Type B pancreatic cell (in vitro differentiated cells): ENCODE results near the gene ZNF672. TPM values are rescaled to one million over a fixed set of nuclear protein-coding genes. Genes with fewer than 3 reads are reported as not detected.
A peak's percentile ranks its signal among the peaks of the same experiment; 100 is the strongest.

Source experiments
- DNase-seq: peaks from one replicate; pipeline ENCODE4 v3.0.0; 2021; ENCODE audit warnings: mixed read lengths; ENCODE audit not compliant: unreplicated experiment; ENCODE audit errors: extremely low spot score
- H3K27ac Mint-ChIP-seq: 2 replicates; pipeline ENCODE4 v1.8.0; 2021; ENCODE audit warnings: mild to moderate bottlenecking, mixed read lengths
- H3K27me3 Mint-ChIP-seq: 2 replicates; pipeline ENCODE4 v1.8.0; 2021; ENCODE audit warnings: mixed read lengths
- H3K36me3 Mint-ChIP-seq: 2 replicates; pipeline ENCODE4 v1.8.0; 2021; ENCODE audit warnings: mixed read lengths
- H3K4me1 Mint-ChIP-seq: one replicate; pipeline ENCODE4 v1.8.0; 2021; ENCODE audit warnings: mixed read lengths; ENCODE audit not compliant: unreplicated experiment
- H3K4me3 Mint-ChIP-seq: 2 replicates; pipeline ENCODE4 v1.8.0; 2021; ENCODE audit warnings: mild to moderate bottlenecking, mixed read lengths
- H3K9me3 Mint-ChIP-seq: 2 replicates; pipeline ENCODE4 v1.8.0; 2021; ENCODE audit warnings: mixed read lengths
- CTCF ChIP-seq: fragments of 200-600 bp; sonication (generic); conservative IDR thresholded peaks from 2 replicates; pipeline ENCODE4 v1.5.0; 2021; ENCODE audit warnings: antibody characterized with exemption, mild to moderate bottlenecking
- total RNA-seq: library from RNA; stranded (reverse); gene quantifications from 2 replicates; pipeline ENCODE4 v1.2.1, GENCODE V29; 2021; ENCODE audit warnings: low replicate concordance

Gene ZNF672
- total RNA-seq, 1 donor from 2014 or later, result 33.0 TPM

- H3K4me1 Mint-ChIP-seq, result peaks cover 4% of the 10 kb centered on the region
- H3K36me3 Mint-ChIP-seq, result no peaks in the 10 kb centered on the region
- no peak overlapping the region for H3K27ac Mint-ChIP-seq
- no peaks in the 10 kb centered on the region for H3K27me3 Mint-ChIP-seq
- H3K4me3 Mint-ChIP-seq, result no peak overlapping the region
- no peak for TF ChIP-seq CTCF
- no peak for DNase-seq
- peaks cover 5% of the 10 kb centered on the region for H3K9me3 Mint-ChIP-seq
These were observed 33.0 kb upstream of the ZNF672 start for GRCh38 chr1:248804771-248805681.

- Mint-ChIP-seq H3K27me3 (no peaks in the 10 kb centered on the region), H3K27ac (no peak overlapping the region), H3K4me1 (peaks cover 4% of the 10 kb centered on the region), H3K36me3 (no peaks in the 10 kb centered on the region), H3K4me3 (no peak overlapping the region), H3K9me3 (peaks cover 5% of the 10 kb centered on the region)
- no peak for TF ChIP-seq CTCF
- no peak for DNase-seq
These were observed 32.1 kb upstream of the ZNF672 start for GRCh38 chr1:248805876-248806275.

- H3K27me3 Mint-ChIP-seq, result no peaks in the 10 kb centered on the region
- peaks cover 5% of the 10 kb centered on the region for H3K9me3 Mint-ChIP-seq
- peak; percentile 80 for TF ChIP-seq CTCF
- no peak overlapping the region for H3K27ac Mint-ChIP-seq
- no peak overlapping the region for H3K4me3 Mint-ChIP-seq
- H3K4me1 Mint-ChIP-seq, result peaks cover 4% of the 10 kb centered on the region
- no peaks in the 10 kb centered on the region for H3K36me3 Mint-ChIP-seq
- no peak for DNase-seq
These were observed 30.8 kb upstream of the ZNF672 start for GRCh38 chr1:248807067-248807737.

- H3K36me3 Mint-ChIP-seq, result peaks cover 1% of the 10 kb centered on the region
These were observed 29.1 kb upstream of the ZNF672 start for GRCh38 chr1:248808876-248809275.

More at GRCh38 chr1:248808876-248809275, 29.1 kb upstream of the ZNF672 start:
- peak; percentile 6 for DNase-seq
- Mint-ChIP-seq H3K4me3 (no peak overlapping the region), H3K4me1 (peaks cover 4% of the 10 kb centered on the region), H3K27ac (no peak overlapping the region), H3K27me3 (no peaks in the 10 kb centered on the region), H3K9me3 (peaks cover under 1% of the 10 kb centered on the region)
- no peak for TF ChIP-seq CTCF
